ENCODE measurements around the gene EFEMP1. TPM values are rescaled to one million over a fixed set of nuclear protein-coding genes. Genes with fewer than 3 reads are reported as not detected.
A peak's percentile ranks its signal among the peaks of the same experiment; 100 is the strongest.

The EFEMP1 gene
- total RNA-seq, 4 donors from 2014 or later = 57.3 to 113 (median 81.2) TPM

- Histone ChIP-seq H3K4me1 (peaks cover 0 to 17% (median 3%) of the 10 kb centered on the region in 4 donors), H3K9me3 (no peaks in the 10 kb centered on the region), H3K27me3 (no peaks in the 10 kb centered on the region), H3K27ac (replicated peaks in 1 of 4) (no peak overlapping the region), H3K4me3 (no peak overlapping the region), H3K36me3 (no peaks in the 10 kb centered on the region)
- no peak for DNase-seq (ENCODE audit: extremely low spot score)
- TF ChIP-seq POLR2A (IDR thresholded peaks at IDR 0.05; ENCODE audit: low read depth) = no peak
- TF ChIP-seq CTCF (IDR thresholded peaks at IDR 0.05) = no peak
- no peak for TF ChIP-seq EP300 (IDR thresholded peaks at IDR 0.05)
- TF ChIP-seq POLR2AphosphoS5 (IDR thresholded peaks at IDR 0.05) = no peak
- 67% methylated on average over 2 of the region's 2 CpGs for WGBS
- intact Hi-C loops (cut with DNase I) = no loop called here
Observed at GRCh38 chr2:55865096-55865835, 58.3 kb downstream of the EFEMP1 start.

- intact Hi-C loops (cut with DNase I) = no loop called here
- TF ChIP-seq POLR2AphosphoS5 (IDR thresholded peaks at IDR 0.05) (no peak), EP300 (IDR thresholded peaks at IDR 0.05) (no peak), POLR2A (IDR thresholded peaks at IDR 0.05; ENCODE audit: low read depth) (no peak), CTCF (IDR thresholded peaks at IDR 0.05) (no peak)
- H3K36me3 ChIP-seq = no peaks in the 10 kb centered on the region
- no peak overlapping the region for H3K4me3 ChIP-seq
- H3K27me3 ChIP-seq = no peaks in the 10 kb centered on the region
- H3K9me3 ChIP-seq = no peaks in the 10 kb centered on the region
- 84% methylated on average over 6 of the region's 6 CpGs for WGBS
- peaks cover 0 to 17% (median 3%) of the 10 kb centered on the region in 4 donors for H3K4me1 ChIP-seq
- DNase-seq (ENCODE audit: extremely low spot score) = no peak
- H3K27ac ChIP-seq (replicated peaks in 1 of 4) = no peak overlapping the region
Observed at GRCh38 chr2:55864351-55865084, 59.1 kb downstream of the EFEMP1 start.

- TF ChIP-seq CTCF (IDR thresholded peaks at IDR 0.05) (no peak), POLR2AphosphoS5 (IDR thresholded peaks at IDR 0.05) (peak; percentile 38 to 44), POLR2A (IDR thresholded peaks at IDR 0.05; ENCODE audit: low read depth) (no peak)
- H3K27me3 ChIP-seq = no peaks in the 10 kb centered on the region
- no peaks in the 10 kb centered on the region for H3K36me3 ChIP-seq
- no peak for DNase-seq (ENCODE audit: extremely low spot score)
- 85% methylated on average over 7 of the region's 7 CpGs for WGBS
- H3K4me3 ChIP-seq = no peak overlapping the region
- peak overlapping the region; percentile 40 to 63 (median 48) for H3K27ac ChIP-seq (replicated peaks in 1 of 4)
- H3K4me1 ChIP-seq = peaks cover 0 to 17% (median 3%) of the 10 kb centered on the region in 4 donors
- intact Hi-C loops (cut with DNase I) = no loop called here
- H3K9me3 ChIP-seq = no peaks in the 10 kb centered on the region
Observed at GRCh38 chr2:55862673-55863390, 60.8 kb downstream of the EFEMP1 start.

GRCh38 chr2:55862246-55862645, 61.3 kb downstream of the EFEMP1 start:
- Histone ChIP-seq H3K27me3 (no peaks in the 10 kb centered on the region), H3K4me3 (no peak overlapping the region), H3K4me1 (peaks cover 0 to 17% (median 3%) of the 10 kb centered on the region in 4 donors), H3K9me3 (no peaks in the 10 kb centered on the region), H3K27ac (replicated peaks in 1 of 4) (peak overlapping the region; percentile 42 to 63 (median 48)), H3K36me3 (no peaks in the 10 kb centered on the region)
- DNase-seq (ENCODE audit: extremely low spot score) = no peak
- TF ChIP-seq POLR2A (IDR thresholded peaks at IDR 0.05; ENCODE audit: low read depth) (no peak), EP300 (IDR thresholded peaks at IDR 0.05) (no peak), POLR2AphosphoS5 (IDR thresholded peaks at IDR 0.05) (no peak), CTCF (IDR thresholded peaks at IDR 0.05) (no peak)
- intact Hi-C loops (cut with DNase I) = no loop called here
- WGBS = 80% methylated on average over 3 of the region's 3 CpGs
